Prostate gland (tissue), 2 donors: ENCODE measurements around the gene TIPRL. TPM values are rescaled to one million over a fixed set of nuclear protein-coding genes. Genes with fewer than 3 reads are reported as not detected.
"Not testable (repeated sequence)": the region's sequence is repeated elsewhere in the genome, so short reads cannot be mapped to it uniquely, and the experiment has no call there.

Experiments
- DNase-seq: peaks from one replicate; pipeline ENCODE4 v3.0.0-alpha.2; 2019; ENCODE audit warnings: low spot score
- H3K27ac ChIP-seq, 2 donors: fragments of 200-600 bp; sonication (generic); 2 replicates each; pipeline ENCODE4 v1.5.1; 2017 to 2019
- H3K27me3 ChIP-seq: fragments of 200-600 bp; sonication (generic); replicated peaks from 2 replicates; pipeline ENCODE4 v1.5.1; 2019; ENCODE audit not compliant: insufficient read depth
- H3K36me3 ChIP-seq, 2 donors: fragments of 200-600 bp; sonication (generic); 1 replicate in 1 of 2; 2 replicates in 1 of 2; pipeline versions ENCODE4 v1.5.1 to v1.8.1; 2017 to 2019
- H3K4me1 ChIP-seq: fragments of 200-600 bp; sonication (generic); replicated peaks from 2 replicates; pipeline ENCODE4 v1.5.1; 2019
- H3K4me3 ChIP-seq, 2 donors: fragments of 200-600 bp; sonication (generic); 2 replicates each; pipeline ENCODE4 v1.5.1; 2017 to 2019
- H3K9me3 ChIP-seq: fragments of 200-600 bp; sonication (generic); 2 replicates; pipeline ENCODE4 v1.5.1; 2017
- CTCF ChIP-seq, 4 experiments: fragments of 200-600 bp in 2 of 4; fragments of 450-650 bp in 2 of 4; sonication (generic) in 2 of 4; IDR thresholded peaks; 1 replicate in 3 of 4; 2 replicates in 1 of 4; pipeline ENCODE4 v1.5.1; 2016 to 2019; ENCODE audit warnings: antibody characterized with exemption in 4 of 4, mild to moderate bottlenecking in 2 of 4, moderate library complexity in 2 of 4
- POLR2A ChIP-seq: fragments of 450-650 bp; IDR thresholded peaks from one replicate; pipeline ENCODE4 v1.6.1; 2016; ENCODE audit warnings: antibody characterized with exemption, mild to moderate bottlenecking
- POLR2AphosphoS5 ChIP-seq: sonication (generic); formaldehyde crosslinking; IDR thresholded peaks from one replicate; pipeline ENCODE4 v1.6.1; 2017; ENCODE audit warnings: antibody characterized with exemption
- WGBS: methylation state at CpG from one replicate; pipeline ENCODE4 v1.1.5; 2018; 5-methylcytosine and 5-hydroxymethylcytosine counted together
- intact Hi-C: fragments of 100-400 bp; cut with DNase I; formaldehyde crosslinking; loops from one replicate; pipeline ENCODE4 v1.14.2; 2022
- total RNA-seq, 2 donors: library from RNA; depleted of rRNA; stranded (reverse); fragments of >200 nt; gene quantifications; one replicate each; pipeline ENCODE4 v1.1.0, GENCODE V29; 2016

TIPRL gene
- total RNA-seq, 2 donors from 2014 or later, result 14.2 to 29.9 TPM

GRCh38 chr1:168206111-168206510 is 27.3 kb downstream of the TIPRL start:
- H3K4me3 ChIP-seq, result no peak overlapping the region
- no peak overlapping the region for H3K27ac ChIP-seq
- H3K4me1 ChIP-seq, result no peaks in the 10 kb centered on the region
- DNase-seq, result no peak
- no peak for TF ChIP-seq CTCF (IDR thresholded peaks at IDR 0.05)
- H3K27me3 ChIP-seq, result no peaks in the 10 kb centered on the region
- no peaks in the 10 kb centered on the region for H3K9me3 ChIP-seq
- no peaks in the 10 kb centered on the region for H3K36me3 ChIP-seq
- intact Hi-C loops, result no loop called here

GRCh38 chr1:168207673-168208072 is 28.9 kb downstream of the TIPRL start:
- H3K4me3 ChIP-seq, H3K27ac ChIP-seq, intact Hi-C loops, H3K4me1 ChIP-seq, H3K36me3 ChIP-seq, H3K9me3 ChIP-seq, DNase-seq, H3K27me3 ChIP-seq: not testable (repeated sequence)
- WGBS, result 89% methylated on average over 5 of the region's 34 CpGs

GRCh38 chr1:168210312-168210711 is 31.6 kb downstream of the TIPRL start:
- Histone ChIP-seq H3K36me3 (no peaks in the 10 kb centered on the region), H3K9me3 (no peaks in the 10 kb centered on the region), H3K27me3 (no peaks in the 10 kb centered on the region), H3K27ac (no peak overlapping the region), H3K4me1 (no peaks in the 10 kb centered on the region), H3K4me3 (no peak overlapping the region)
- no peak for DNase-seq
- intact Hi-C loops, result no loop called here
- no peak for TF ChIP-seq CTCF (IDR thresholded peaks at IDR 0.05)
- no peak for TF ChIP-seq POLR2AphosphoS5
- no peak for TF ChIP-seq POLR2A
- WGBS, result 90% methylated on average over 3 of the region's 3 CpGs

GRCh38 chr1:168213349-168213748 is 34.6 kb downstream of the TIPRL start:
- Histone ChIP-seq H3K4me1 (no peaks in the 10 kb centered on the region), H3K27me3 (no peaks in the 10 kb centered on the region), H3K4me3 (no peak overlapping the region), H3K27ac (no peak overlapping the region), H3K9me3 (no peaks in the 10 kb centered on the region), H3K36me3 (no peaks in the 10 kb centered on the region)
- TF ChIP-seq CTCF (IDR thresholded peaks at IDR 0.05) (no peak), POLR2A (no peak), POLR2AphosphoS5 (no peak)
- DNase-seq, result no peak
- intact Hi-C loops, result no loop called here
- WGBS, result 93% methylated on average over 2 of the region's 2 CpGs

GRCh38 chr1:168216171-168216570 is 37.4 kb downstream of the TIPRL start:
- H3K27me3 ChIP-seq, result no peaks in the 10 kb centered on the region
- H3K4me3 ChIP-seq, result no peak overlapping the region
- WGBS, result 91% methylated on average over 4 of the region's 4 CpGs
- no peak overlapping the region for H3K27ac ChIP-seq
- H3K36me3 ChIP-seq, result no peaks in the 10 kb centered on the region
- H3K9me3 ChIP-seq, result no peaks in the 10 kb centered on the region
- H3K4me1 ChIP-seq, result no peaks in the 10 kb centered on the region
- intact Hi-C loops, result no loop called here
- DNase-seq, result no peak
- no peak for TF ChIP-seq CTCF (IDR thresholded peaks at IDR 0.05)
- no peak for TF ChIP-seq POLR2AphosphoS5
- no peak for TF ChIP-seq POLR2A
